ENCODE results near the gene PLIN4.

PLIN4 gene

DNA sequence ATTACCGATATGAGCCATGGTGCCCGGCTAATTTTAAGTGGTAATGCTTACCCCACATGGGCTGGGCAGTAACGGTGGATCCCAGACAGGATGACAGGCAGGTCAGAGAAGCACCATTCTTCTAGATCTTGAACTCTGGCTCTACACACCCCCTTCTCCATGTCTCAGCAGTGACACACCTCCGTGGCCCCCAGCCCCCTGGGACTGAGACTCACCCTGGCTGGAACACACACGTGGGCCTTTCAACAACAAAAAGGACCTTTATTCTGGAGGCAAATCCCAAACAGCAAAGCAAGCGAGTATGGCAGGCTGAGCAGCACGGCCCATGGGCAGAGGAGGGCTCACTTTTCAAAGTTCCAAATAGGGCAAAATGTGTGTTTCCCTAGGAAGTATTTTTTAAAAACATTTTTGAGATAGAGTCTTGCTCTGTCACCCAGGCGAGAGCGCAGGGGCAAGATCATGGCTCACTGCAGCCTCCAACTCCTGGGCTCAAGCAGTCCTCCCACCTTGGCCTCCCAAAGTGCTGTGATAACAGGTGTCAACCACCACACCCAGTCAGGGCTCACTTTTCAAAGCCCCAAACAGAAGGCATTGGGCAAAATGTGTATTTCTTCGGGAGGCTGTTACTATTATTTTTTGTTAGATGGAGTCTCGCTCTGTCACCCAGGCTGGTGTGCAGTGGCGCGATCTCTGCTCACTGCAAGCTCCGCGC is 4.2 kb upstream of the PLIN4 start:
- DNase-seq (ENCODE audit: low spot score in 2 of 2): no peak
- Mint-ChIP-seq H3K27me3 (peaks cover 13% of the 10 kb centered on the region), H3K4me1 (no peaks in the 10 kb centered on the region), H3K27ac (no peak overlapping the region), H3K9me3 (no peaks in the 10 kb centered on the region), H3K4me3 (no peak overlapping the region), H3K36me3 (no peaks in the 10 kb centered on the region)
- no peak for ATAC-seq (ENCODE audit: low read depth)

DNA sequence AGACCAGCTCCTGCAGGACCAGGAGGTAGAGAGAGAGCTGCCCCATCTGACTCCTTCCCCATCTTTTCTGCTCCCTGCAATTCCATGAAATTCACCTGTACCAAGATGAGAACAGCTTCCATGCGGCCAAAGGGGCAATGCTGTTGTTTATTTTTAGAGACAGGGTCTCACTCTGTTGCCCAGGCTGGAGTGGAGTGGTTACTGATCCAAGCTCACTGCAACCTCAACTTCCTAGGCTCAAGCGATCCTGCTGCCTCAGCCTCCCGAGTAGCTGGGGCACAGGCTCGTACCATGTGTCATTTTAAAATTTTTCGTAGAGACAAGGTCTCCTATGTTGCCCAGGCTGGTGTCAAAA is 3.6 kb upstream of the PLIN4 start:
- Mint-ChIP-seq H3K4me1 (no peaks in the 10 kb centered on the region), H3K9me3 (no peaks in the 10 kb centered on the region), H3K27ac (no peak overlapping the region), H3K36me3 (no peaks in the 10 kb centered on the region), H3K27me3 (peaks cover 16% of the 10 kb centered on the region), H3K4me3 (no peak overlapping the region)
- ATAC-seq (ENCODE audit: low read depth) (no peak), DNase-seq (ENCODE audit: low spot score in 2 of 2) (no peak)

- peaks cover 16% of the 10 kb centered on the region for H3K27me3 Mint-ChIP-seq
- H3K4me1 Mint-ChIP-seq: no peaks in the 10 kb centered on the region
- no peak for DNase-seq (ENCODE audit: low spot score in 2 of 2)
- no peak overlapping the region for H3K27ac Mint-ChIP-seq
- H3K4me3 Mint-ChIP-seq: no peak overlapping the region
- H3K36me3 Mint-ChIP-seq: no peaks in the 10 kb centered on the region
- no peak for ATAC-seq (ENCODE audit: low read depth)
- H3K9me3 Mint-ChIP-seq: no peaks in the 10 kb centered on the region
Observed at GRCh38 chr19:4521170-4521887, 3.0 kb upstream of the PLIN4 start.

- Mint-ChIP-seq H3K4me3 (no peak overlapping the region), H3K27ac (no peak overlapping the region), H3K9me3 (no peaks in the 10 kb centered on the region), H3K4me1 (no peaks in the 10 kb centered on the region), H3K36me3 (no peaks in the 10 kb centered on the region), H3K27me3 (peaks cover 16% of the 10 kb centered on the region)
- DNase-seq (ENCODE audit: low spot score in 2 of 2): no peak
- no peak for ATAC-seq (ENCODE audit: low read depth)
Observed at GRCh38 chr19:4519521-4520277, 1.4 kb upstream of the PLIN4 start.

DNA sequence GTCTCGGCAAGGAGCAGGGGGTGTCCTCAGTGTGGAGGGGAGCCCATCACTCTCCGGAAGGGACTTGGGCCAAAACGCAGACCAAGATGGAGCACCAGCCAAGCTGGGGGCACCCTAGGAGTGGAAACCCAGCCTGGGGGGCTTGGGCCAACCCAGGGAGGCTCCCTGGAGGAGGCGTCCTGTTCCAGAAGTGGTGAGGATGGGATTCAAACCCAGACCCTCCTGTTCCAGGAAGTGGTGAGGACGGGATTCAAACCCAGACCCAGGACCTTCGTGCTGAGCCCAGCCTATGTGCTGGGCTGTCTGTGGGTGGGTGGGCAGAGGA is 848 bp upstream of the PLIN4 start:
- Mint-ChIP-seq H3K4me1 (no peaks in the 10 kb centered on the region), H3K36me3 (no peaks in the 10 kb centered on the region), H3K4me3 (no peak overlapping the region), H3K27me3 (peaks cover 16% of the 10 kb centered on the region), H3K27ac (no peak overlapping the region), H3K9me3 (no peaks in the 10 kb centered on the region)
- DNase-seq (ENCODE audit: low spot score in 2 of 2) (no peak), ATAC-seq (ENCODE audit: low read depth) (no peak)

- no peaks in the 10 kb centered on the region for H3K4me1 Mint-ChIP-seq
- no peak overlapping the region for H3K4me3 Mint-ChIP-seq
- no peaks in the 10 kb centered on the region for H3K9me3 Mint-ChIP-seq
- H3K27me3 Mint-ChIP-seq: peaks cover 16% of the 10 kb centered on the region
- DNase-seq (ENCODE audit: low spot score in 2 of 2) (no peak), ATAC-seq (ENCODE audit: low read depth) (no peak)
- no peaks in the 10 kb centered on the region for H3K36me3 Mint-ChIP-seq
- H3K27ac Mint-ChIP-seq: no peak overlapping the region
Observed at GRCh38 chr19:4517451-4518057, 732 bp downstream of the PLIN4 start.

- Mint-ChIP-seq H3K27me3 (peaks cover 16% of the 10 kb centered on the region), H3K36me3 (no peaks in the 10 kb centered on the region), H3K4me1 (no peaks in the 10 kb centered on the region), H3K4me3 (no peak overlapping the region), H3K27ac (no peak overlapping the region), H3K9me3 (no peaks in the 10 kb centered on the region)
- no peak for DNase-seq (ENCODE audit: low spot score in 2 of 2)
- no peak for ATAC-seq (ENCODE audit: low read depth)
Observed at GRCh38 chr19:4516939-4517300, 1.4 kb downstream of the PLIN4 start.

DNA sequence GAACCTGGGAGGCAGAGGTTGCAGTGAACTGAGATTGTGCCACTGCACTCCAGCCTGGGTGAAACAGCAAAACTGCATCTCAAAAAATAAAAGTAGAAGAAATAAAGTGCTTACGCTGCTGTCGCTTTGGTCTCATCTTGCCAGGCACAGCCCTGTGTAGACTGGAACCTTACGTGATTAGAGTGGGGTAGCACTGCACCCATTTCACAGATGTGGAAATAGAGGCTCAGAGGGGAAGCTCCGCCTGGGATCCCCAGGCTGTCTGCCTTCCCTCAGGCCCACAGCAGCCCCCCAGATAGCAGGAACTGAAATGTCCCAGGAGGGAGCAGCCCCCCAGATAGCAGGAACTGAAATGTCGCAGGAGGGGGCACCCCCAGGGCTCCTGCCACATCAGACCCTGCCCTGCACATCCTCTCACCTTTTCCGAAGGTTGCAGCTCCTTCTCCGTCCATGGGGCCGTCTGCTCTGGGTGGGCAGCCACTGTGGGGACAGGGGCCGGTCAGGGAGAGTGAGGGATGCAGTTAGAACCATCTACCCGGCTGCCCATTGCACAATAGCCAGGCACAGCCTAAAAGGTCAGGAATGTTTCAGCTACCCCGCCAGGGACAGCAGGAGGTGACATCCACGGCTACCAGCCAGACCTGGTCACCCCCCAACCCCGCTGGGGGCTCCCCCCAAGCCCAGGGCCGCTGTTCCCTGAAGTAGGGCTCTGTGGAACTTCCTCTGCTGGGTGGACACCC is 1.9 kb downstream of the PLIN4 start:
- H3K36me3 Mint-ChIP-seq: no peaks in the 10 kb centered on the region
- peaks cover 14% of the 10 kb centered on the region for H3K27me3 Mint-ChIP-seq

DNA sequence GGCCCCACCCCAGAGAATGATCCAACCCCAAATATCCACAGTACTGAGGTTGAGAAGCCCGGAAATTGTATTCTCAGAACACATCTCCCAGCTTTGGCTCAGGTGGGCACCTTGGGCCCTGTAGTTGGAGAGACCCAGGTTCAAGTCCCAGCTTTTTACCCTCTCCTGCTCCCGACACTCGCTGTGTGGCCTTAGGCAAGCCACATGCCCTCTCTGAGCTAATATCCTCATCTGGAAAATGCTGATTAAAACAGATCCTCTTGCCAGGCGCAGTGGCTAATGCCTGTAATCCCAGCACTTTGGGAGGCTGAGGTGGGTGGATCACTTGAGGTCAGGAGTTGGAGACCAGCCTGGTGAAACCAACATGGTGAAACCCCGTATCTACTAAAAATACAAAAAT is 2.6 kb downstream of the PLIN4 start:
- Mint-ChIP-seq H3K27me3 (peaks cover 12% of the 10 kb centered on the region), H3K36me3 (no peaks in the 10 kb centered on the region), H3K4me3 (no peak overlapping the region)

More for the DNA sequence above, 1.9 kb downstream of the PLIN4 start:
- DNase-seq (ENCODE audit: low spot score in 2 of 2): no peak
- no peak overlapping the region for H3K4me3 Mint-ChIP-seq
- no peak for ATAC-seq (ENCODE audit: low read depth)
- no peaks in the 10 kb centered on the region for H3K9me3 Mint-ChIP-seq
- H3K27ac Mint-ChIP-seq: no peak overlapping the region
- H3K4me1 Mint-ChIP-seq: no peaks in the 10 kb centered on the region

GRCh38 chr19:4513248-4513647 is 5.0 kb downstream of the PLIN4 start:
- ATAC-seq (ENCODE audit: low read depth) (no peak), DNase-seq (ENCODE audit: low spot score in 2 of 2) (no peak)
- Mint-ChIP-seq H3K27me3 (peaks cover 3% of the 10 kb centered on the region), H3K4me3 (no peak overlapping the region), H3K36me3 (no peaks in the 10 kb centered on the region), H3K27ac (no peak overlapping the region), H3K9me3 (no peaks in the 10 kb centered on the region), H3K4me1 (no peaks in the 10 kb centered on the region)

More for the DNA sequence above, 2.6 kb downstream of the PLIN4 start:
- DNase-seq (ENCODE audit: low spot score in 2 of 2) (no peak), ATAC-seq (ENCODE audit: low read depth) (no peak)
- no peak overlapping the region for H3K27ac Mint-ChIP-seq
- no peaks in the 10 kb centered on the region for H3K4me1 Mint-ChIP-seq
- H3K9me3 Mint-ChIP-seq: no peaks in the 10 kb centered on the region

DNA sequence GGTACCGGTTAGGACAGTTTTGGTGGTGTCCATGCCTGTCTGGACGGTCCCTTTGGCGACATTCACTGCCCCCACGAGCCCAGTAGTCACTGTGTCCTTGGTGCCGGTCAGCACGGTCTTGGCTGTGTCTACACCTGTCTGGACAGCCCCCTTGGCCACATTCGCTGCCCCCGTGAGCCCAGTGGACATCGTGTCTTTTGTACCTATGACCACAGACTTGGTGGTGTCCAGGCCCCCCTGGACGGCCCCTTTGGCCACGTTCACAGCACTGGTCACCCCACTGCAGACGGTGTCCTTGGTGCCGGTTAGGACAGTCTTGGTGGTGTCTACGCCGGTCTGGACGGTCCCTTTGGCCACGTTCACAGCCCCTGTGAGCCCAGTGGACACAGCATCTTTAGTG is 6.2 kb downstream of the PLIN4 start:
- no peak for DNase-seq (ENCODE audit: low spot score in 2 of 2)
- no peaks in the 10 kb centered on the region for H3K4me1 Mint-ChIP-seq
- H3K27ac Mint-ChIP-seq: no peak overlapping the region
- H3K36me3 Mint-ChIP-seq: no peaks in the 10 kb centered on the region
- no peaks in the 10 kb centered on the region for H3K9me3 Mint-ChIP-seq
- no peak for ATAC-seq (ENCODE audit: low read depth)
- peaks cover under 1% of the 10 kb centered on the region for H3K27me3 Mint-ChIP-seq
- H3K4me3 Mint-ChIP-seq: no peak overlapping the region

- H3K4me1 Mint-ChIP-seq: no peaks in the 10 kb centered on the region
- no peak for DNase-seq (ENCODE audit: low spot score in 2 of 2)
- no peaks in the 10 kb centered on the region for H3K36me3 Mint-ChIP-seq
- no peak overlapping the region for H3K27ac Mint-ChIP-seq
- H3K9me3 Mint-ChIP-seq: no peaks in the 10 kb centered on the region
- no peak for ATAC-seq (ENCODE audit: low read depth)
- H3K27me3 Mint-ChIP-seq: no peaks in the 10 kb centered on the region
- no peak overlapping the region for H3K4me3 Mint-ChIP-seq
Observed at GRCh38 chr19:4511300-4512054, 6.8 kb downstream of the PLIN4 start.

DNA sequence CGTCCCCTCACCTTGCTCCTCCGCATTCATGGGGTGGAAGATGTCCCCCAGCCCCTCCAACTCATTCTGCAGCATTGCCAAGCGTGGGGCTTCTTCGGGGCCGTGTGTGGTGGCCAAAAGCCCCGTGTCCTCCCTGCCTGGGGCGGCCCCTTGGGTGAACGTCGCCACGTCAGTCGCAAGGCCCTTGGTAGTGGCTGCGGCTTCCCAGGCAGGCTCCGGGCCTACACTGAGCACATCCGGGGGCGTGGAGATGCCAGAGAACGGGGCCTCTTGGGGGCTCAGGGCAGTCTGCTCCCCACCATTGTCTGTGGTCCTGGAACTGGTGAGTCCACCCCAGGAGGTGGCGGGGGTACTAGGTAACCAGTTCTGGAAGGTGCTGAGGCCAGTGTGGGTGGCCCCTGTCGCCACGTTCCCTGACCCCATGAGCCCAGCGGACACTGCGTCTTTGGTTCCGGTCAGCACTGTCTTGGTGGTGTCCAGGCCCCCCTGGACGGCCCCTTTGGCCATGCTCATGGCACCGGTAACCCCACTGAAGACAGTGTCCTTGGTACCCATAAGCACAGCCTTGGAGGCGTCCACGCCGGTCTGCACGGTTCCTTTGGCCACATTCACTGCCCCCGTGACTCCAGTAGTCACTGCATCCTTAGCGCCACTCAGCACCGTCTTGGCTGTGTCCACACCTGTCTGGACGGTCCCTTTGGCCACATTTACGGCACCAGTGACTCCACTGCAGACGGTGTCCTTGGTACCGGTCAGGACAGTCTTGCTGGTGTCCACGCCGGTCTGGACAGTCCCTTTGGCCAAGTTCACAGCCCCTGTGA is 7.6 kb downstream of the PLIN4 start:
- ATAC-seq (ENCODE audit: low read depth): no peak
- Mint-ChIP-seq H3K27ac (no peak overlapping the region), H3K4me1 (peaks cover 3% of the 10 kb centered on the region), H3K9me3 (peaks cover 2% of the 10 kb centered on the region), H3K27me3 (no peaks in the 10 kb centered on the region), H3K4me3 (no peak overlapping the region), H3K36me3 (peaks cover 7% of the 10 kb centered on the region)
- DNase-seq (ENCODE audit: low spot score in 2 of 2): no peak
